Coronary artery (tissue), 2 donors: Measurements from ENCODE around the gene KDM5D.

Source experiments
- DNase-seq: peaks from one replicate; pipeline ENCODE4 v3.0.0-alpha.2; 2017; ENCODE audit warnings: low spot score
- H3K27ac ChIP-seq, 2 donors: fragments of 200-600 bp; sonication (generic); one replicate each; pipeline ENCODE4 v1.5.1; 2016 to 2019
- H3K4me3 ChIP-seq: fragments of 200-600 bp; sonication (generic); 2 replicates; pipeline ENCODE4 v1.5.1; 2016; ENCODE audit warnings: mild to moderate bottlenecking, moderate library complexity
- TF ChIP-seq, protein P1 (sequence below): fragments of 200-600 bp; sonication (generic); IDR thresholded peaks from one replicate; pipeline ENCODE4 v1.5.1; 2019; ENCODE audit warnings: antibody characterized with exemption

KDM5D gene

DNA sequence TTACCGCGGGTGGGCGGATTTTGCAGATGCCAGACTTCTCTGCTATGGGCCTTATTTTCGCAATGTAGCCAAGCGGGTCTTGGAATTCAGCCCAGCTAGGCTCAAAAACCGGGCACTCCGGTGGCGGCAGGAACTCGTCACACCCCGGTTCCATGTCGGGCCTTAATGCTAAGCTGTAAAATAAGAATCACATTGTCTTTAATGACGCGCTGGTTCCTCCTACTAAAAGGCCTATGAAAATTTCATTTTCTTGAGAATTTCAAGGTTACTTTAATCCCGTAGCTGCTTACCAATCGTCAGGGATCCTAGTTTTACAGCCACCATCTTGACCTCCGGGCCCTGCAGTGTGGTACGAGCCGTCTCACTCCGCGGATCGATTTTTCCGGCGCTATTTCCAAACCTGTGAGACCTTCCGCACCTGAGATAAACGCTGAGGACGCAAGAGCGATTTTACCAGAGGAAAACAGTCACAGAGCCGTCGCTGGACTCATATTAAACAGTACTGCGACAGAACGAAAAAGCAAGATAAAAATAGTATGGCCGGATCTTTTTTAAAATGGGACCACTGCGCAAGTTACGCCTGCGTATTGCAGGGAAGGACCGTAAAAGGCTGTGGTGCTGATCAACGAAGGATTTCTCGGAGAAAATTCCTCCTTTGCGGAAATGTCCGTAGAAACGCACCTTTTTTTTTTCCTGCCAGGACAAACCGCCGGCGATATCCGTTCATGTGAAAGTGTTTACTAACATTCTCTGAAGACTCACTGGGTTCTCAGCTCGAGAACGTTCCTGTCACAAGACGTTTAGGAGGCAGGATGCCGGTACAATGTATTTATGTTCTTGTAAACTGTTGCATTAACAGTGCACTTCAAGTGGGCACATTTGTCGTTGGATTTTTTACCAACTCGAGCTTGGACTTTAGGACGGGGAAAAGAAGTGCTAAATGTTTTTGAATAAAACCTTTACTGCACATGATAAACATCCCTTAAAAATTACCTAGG is at the start of gene KDM5D:
Gene KDM5D (minus strand): TSS at position 346 of the 998 bp plus-strand sequence. CDS start 192 bp downstream, at position 154.
- no peak within 1 kb of the TSS for H3K27ac ChIP-seq
- no peak within 1 kb of the TSS for H3K4me3 ChIP-seq
- no peak for DNase-seq
- TF ChIP-seq, protein P1, sequence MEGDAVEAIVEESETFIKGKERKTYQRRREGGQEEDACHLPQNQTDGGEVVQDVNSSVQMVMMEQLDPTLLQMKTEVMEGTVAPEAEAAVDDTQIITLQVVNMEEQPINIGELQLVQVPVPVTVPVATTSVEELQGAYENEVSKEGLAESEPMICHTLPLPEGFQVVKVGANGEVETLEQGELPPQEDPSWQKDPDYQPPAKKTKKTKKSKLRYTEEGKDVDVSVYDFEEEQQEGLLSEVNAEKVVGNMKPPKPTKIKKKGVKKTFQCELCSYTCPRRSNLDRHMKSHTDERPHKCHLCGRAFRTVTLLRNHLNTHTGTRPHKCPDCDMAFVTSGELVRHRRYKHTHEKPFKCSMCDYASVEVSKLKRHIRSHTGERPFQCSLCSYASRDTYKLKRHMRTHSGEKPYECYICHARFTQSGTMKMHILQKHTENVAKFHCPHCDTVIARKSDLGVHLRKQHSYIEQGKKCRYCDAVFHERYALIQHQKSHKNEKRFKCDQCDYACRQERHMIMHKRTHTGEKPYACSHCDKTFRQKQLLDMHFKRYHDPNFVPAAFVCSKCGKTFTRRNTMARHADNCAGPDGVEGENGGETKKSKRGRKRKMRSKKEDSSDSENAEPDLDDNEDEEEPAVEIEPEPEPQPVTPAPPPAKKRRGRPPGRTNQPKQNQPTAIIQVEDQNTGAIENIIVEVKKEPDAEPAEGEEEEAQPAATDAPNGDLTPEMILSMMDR, result no peak

DNA sequence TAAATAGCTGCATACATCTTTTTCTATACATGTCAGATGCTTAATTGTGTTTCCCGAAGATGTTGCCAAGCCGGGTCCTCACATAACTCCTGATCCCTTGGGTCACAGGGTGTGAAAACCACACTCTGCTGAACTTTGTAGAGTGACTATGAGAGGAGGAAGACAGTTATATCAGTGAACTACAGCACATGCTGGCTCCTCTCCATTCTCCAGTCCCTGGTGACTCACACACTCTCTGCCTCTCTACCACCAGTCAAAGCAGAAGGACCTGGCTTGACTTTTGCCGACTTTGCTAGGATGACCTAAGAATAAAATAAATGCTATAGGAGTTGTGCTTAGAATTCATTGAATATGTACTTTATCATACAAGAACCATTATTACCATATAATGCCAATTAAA is 23.8 kb upstream of the KDM5D start:
- Histone ChIP-seq H3K4me3 (no peak overlapping the region), H3K27ac (no peak overlapping the region)
- TF ChIP-seq, protein P1, result no peak
- no peak for DNase-seq

DNA sequence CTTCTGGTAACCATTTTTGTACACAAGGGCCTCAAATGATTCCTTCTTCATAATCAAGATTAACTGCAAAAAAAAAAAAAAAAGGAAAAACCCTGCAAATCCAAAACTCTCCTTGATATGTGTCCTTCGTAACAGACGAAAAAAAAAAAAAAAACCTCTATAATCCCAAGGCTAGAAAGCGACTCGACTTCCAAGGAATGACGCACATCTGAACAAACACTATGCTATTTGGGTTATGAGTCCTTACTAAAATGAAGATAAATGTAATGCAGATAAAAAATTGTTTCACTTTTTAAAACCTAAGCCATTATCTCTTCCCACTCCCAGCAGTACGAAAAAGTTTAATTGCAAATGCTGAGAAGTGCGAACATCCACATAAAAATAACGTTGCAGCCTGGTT is 1.2 kb downstream of the KDM5D start:
- TF ChIP-seq, protein P1, result no peak

DNA sequence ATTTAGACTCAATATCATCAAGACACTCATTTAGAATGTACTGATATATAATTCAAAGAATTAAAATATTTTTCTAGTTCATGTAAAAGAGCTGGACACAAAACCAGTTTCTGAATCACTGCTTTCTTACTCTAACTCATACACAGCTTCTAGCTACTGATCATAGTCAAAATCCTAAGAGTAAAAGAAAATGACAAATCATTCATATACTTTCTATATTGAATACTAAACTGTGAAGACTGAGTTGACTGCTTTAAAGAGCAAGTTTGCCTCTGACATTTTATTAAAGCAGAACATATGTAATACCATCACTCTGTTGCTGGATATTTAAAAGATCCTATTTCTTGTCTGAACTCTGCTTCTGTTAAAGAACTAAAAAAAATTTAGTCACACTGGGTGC is 2.4 kb downstream of the KDM5D start:
- TF ChIP-seq, protein P1, result no peak
- H3K4me3 ChIP-seq, result no peak overlapping the region
- H3K27ac ChIP-seq, result no peak overlapping the region
- no peak for DNase-seq

More for the DNA sequence above, 1.2 kb downstream of the KDM5D start:
- no peak overlapping the region for H3K27ac ChIP-seq
- DNase-seq, result no peak
- no peak overlapping the region for H3K4me3 ChIP-seq

DNA sequence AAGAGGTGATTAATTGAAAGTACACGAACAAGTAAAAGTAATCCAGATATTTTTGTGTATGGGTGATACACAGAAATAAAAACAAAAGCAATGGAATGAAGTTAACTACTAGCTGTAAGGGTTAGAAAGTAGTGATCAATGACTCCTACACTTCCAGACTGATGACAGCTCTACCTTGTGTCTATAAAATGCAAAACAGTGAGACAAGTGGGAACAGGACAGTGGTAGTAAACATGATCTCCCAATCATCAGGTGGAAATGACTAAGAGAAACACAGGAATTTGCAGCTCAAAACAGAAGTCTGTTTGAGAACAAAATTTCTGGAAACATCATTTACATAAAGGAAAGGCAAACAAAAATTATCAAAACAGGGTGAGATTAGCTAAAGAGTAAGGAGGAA is 10.1 kb downstream of the KDM5D start:
- H3K27ac ChIP-seq, result no peak overlapping the region
- no peak overlapping the region for H3K4me3 ChIP-seq
- DNase-seq, result no peak
- TF ChIP-seq, protein P1, result no peak

DNA sequence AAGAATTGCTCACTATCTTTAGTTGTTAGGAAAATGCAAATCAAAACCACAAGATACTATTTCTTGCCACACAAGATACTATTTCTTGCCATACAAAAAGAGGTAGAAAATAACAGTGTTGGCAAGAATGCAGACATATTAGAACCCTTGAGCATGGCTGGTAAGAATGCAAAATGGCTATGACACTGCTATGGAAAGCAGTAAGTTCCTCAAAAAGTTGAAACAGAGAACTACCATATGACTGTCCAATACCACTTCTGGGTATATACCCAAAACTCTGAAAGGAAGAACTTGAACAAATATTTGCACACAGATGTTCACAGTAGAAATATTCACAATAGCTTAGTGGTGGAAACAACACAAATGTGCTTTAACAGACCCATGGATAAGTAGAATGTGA is 26.6 kb downstream of the KDM5D start:
- no peak overlapping the region for H3K4me3 ChIP-seq
- no peak overlapping the region for H3K27ac ChIP-seq
- no peak for DNase-seq
- TF ChIP-seq, protein P1, result no peak

DNA sequence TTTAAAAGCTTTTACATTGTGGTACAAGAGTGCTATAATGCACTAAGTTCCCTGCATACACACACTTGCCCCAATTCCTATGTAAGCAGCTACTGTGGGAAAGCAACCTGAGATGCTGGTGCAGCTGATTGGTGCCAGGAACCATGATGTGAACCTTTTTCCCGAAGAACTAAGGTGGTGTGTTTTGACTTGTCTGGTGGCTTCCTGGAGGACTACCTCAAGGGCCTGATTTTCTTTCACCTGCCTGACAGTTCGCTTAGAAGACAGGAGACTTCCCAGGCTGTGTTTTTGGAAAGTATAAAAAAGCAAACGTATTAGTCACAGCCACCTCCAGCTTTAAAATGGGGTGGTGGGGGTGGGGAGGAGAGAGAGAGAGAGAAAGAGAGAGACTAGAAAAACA is 27.4 kb downstream of the KDM5D start:
- no peak overlapping the region for H3K27ac ChIP-seq
- H3K4me3 ChIP-seq, result no peak overlapping the region
- TF ChIP-seq, protein P1, result no peak
- DNase-seq, result no peak
